ENCODE data around the gene PPIA.
"Not testable (repeated sequence)": the region's sequence is repeated elsewhere in the genome, so short reads cannot be mapped to it uniquely, and the experiment has no call there.

Gene PPIA

GRCh38 chr7:44843440-44843839 is 47.0 kb downstream of the PPIA start:
- DNase-seq: not testable (repeated sequence)

- no peak for DNase-seq
Observed at GRCh38 chr7:44845451-44845850, 49.0 kb downstream of the PPIA start.

GRCh38 chr7:44846390-44846789 is 49.9 kb downstream of the PPIA start:
- DNase-seq: peak in 1 of 2 experiments; percentile 20

GRCh38 chr7:44846816-44847508 is 50.5 kb downstream of the PPIA start:
- DNase-seq: no peak

GRCh38 chr7:44847509-44847919 is 51.0 kb downstream of the PPIA start:
- DNase-seq: peak; percentile 82 to 83

- peak; percentile 100 for DNase-seq
Observed at GRCh38 chr7:44847920-44848634, 51.6 kb downstream of the PPIA start, which contains the start of gene H2AZ2. Gene H2AZ2 (minus strand): TSS chr7:44848087. CDS start chr7:44847971, 116 bp downstream.

- no peak for DNase-seq
Observed at GRCh38 chr7:44849259-44849884, 52.9 kb downstream of the PPIA start.

- no peak for DNase-seq
Observed at GRCh38 chr7:44849885-44850544, 53.5 kb downstream of the PPIA start.

- no peak for DNase-seq
Observed at GRCh38 chr7:44852590-44852989, 56.1 kb downstream of the PPIA start.
